Tibial nerve (tissue), 3 donors: ENCODE data around the gene SERPINB2.

ENCODE experiments used
- POLR2A ChIP-seq, 2 donors: fragments of 450-650 bp; IDR thresholded peaks; one replicate each; pipeline ENCODE4 v1.6.1; 2017; ENCODE audit warnings: antibody characterized with exemption in 2 of 2, mild to moderate bottlenecking in 2 of 2, moderate library complexity in 2 of 2
- TF ChIP-seq, protein P1 (sequence below), 5 experiments: fragments of 200-600 bp in 3 of 5; fragments of 450-650 bp in 2 of 5; sonication (generic) in 3 of 5; IDR thresholded peaks; one replicate each; pipeline ENCODE4 v1.5.1; 2016 to 2019; ENCODE audit warnings: antibody characterized with exemption in 5 of 5, mild to moderate bottlenecking in 3 of 5, moderate library complexity in 2 of 5

DNA sequence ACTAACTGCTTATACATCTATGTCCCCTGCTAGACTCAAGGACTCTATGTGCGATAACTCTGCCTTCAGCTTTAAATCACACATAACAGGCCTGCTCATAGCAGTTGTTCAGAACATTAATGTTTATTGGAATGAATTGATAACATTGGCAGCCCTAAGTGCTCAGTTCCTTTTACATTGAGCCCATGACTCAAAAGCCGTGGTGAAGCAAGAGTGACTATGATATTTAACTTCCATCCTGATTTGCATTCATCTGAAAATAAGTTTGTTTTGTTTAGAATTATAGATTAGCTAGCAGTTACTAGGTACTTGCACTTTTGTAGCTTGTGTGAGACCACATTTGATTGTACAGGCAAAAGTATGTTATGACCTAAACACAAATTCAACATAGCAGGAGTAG lies 34.5 kb downstream of the SERPINB2 start:
- TF ChIP-seq, protein P1, sequence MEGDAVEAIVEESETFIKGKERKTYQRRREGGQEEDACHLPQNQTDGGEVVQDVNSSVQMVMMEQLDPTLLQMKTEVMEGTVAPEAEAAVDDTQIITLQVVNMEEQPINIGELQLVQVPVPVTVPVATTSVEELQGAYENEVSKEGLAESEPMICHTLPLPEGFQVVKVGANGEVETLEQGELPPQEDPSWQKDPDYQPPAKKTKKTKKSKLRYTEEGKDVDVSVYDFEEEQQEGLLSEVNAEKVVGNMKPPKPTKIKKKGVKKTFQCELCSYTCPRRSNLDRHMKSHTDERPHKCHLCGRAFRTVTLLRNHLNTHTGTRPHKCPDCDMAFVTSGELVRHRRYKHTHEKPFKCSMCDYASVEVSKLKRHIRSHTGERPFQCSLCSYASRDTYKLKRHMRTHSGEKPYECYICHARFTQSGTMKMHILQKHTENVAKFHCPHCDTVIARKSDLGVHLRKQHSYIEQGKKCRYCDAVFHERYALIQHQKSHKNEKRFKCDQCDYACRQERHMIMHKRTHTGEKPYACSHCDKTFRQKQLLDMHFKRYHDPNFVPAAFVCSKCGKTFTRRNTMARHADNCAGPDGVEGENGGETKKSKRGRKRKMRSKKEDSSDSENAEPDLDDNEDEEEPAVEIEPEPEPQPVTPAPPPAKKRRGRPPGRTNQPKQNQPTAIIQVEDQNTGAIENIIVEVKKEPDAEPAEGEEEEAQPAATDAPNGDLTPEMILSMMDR (IDR thresholded peaks at IDR 0.05), result no peak
- no peak for TF ChIP-seq POLR2A (IDR thresholded peaks at IDR 0.05)
